B cell (primary cell): ENCODE data around the gene CARNS1. TPM values are rescaled to one million over a fixed set of nuclear protein-coding genes. Genes with fewer than 3 reads are reported as not detected.

Source experiments
- ATAC-seq: fragments of 200-7000 bp; cut with Tn5 transposase; one replicate; pipeline ENCODE4 v1.10.0; 2021; ENCODE audit warnings: low read depth, mild to moderate bottlenecking, moderate number of reproducible peaks, moderate library complexity
- CTCF ChIA-PET: fragments of 350-600 bp; sonication (Branson Sonifier 250); formaldehyde crosslinking; loops from one replicate; lab custom pipeline; 2021; ENCODE audit warnings: antibody characterized with exemption, inconsistent platforms; lab: Charles Lee
- POLR2A ChIA-PET: fragments of 350-600 bp; sonication (Branson Sonifier 250); formaldehyde crosslinking; loops from one replicate; lab custom pipeline; 2021; ENCODE audit warnings: antibody characterized with exemption; lab: Charles Lee
- DNase-seq: peaks from one replicate; pipeline ENCODE4 v3.0.0; 2013
- H2AFZ ChIP-seq: 2 replicates; pipeline ENCODE4 v1.6.1; 2012; ENCODE audit warnings: mild to moderate bottlenecking, low read depth, low read length; ENCODE audit not compliant: insufficient read depth, poor library complexity, severe bottlenecking
- H3K27ac ChIP-seq, 2 donors: 1 replicate in 1 of 2; 2 replicates in 1 of 2; pipeline ENCODE4 v1.5.1; 2012 to 2013; ENCODE audit warnings: low read length in 2 of 2, mild to moderate bottlenecking in 2 of 2, moderate library complexity in 1 of 2
- H3K27me3 ChIP-seq, 4 experiments: fragments of 200-600 bp in 1 of 4; sonication (generic) in 1 of 4; replicated peaks in 1 of 4; 1 replicate in 2 of 4; 2 replicates in 2 of 4; pipeline versions ENCODE4 v1.6.1 to v1.7.0; 2013 to 2016; ENCODE audit warnings: low read length in 3 of 4, mild to moderate bottlenecking in 2 of 4, mixed read lengths in 1 of 4, moderate library complexity in 1 of 4; ENCODE audit not compliant: insufficient read depth in 4 of 4, control insufficient read depth in 3 of 4; ENCODE audit errors: control extremely low read depth in 1 of 4
- H3K36me3 ChIP-seq, 2 experiments: replicated peaks in 1 of 2; 1 replicate in 1 of 2; 2 replicates in 1 of 2; pipeline versions ENCODE4 v1.6.1 to v1.7.1; 2013; ENCODE audit warnings: low read length in 1 of 2; ENCODE audit not compliant: insufficient read depth in 2 of 2, control insufficient read depth in 1 of 2; ENCODE audit errors: control extremely low read depth in 1 of 2, extremely low read depth in 1 of 2
- H3K4me1 ChIP-seq, 2 donors: fragments of 200-600 bp in 1 of 2; sonication (generic) in 1 of 2; 1 replicate in 1 of 2; 2 replicates in 1 of 2; pipeline versions ENCODE4 v1.5.1 to v1.6.1; 2013 to 2017; ENCODE audit warnings: low read length in 2 of 2; ENCODE audit not compliant: control insufficient read depth in 2 of 2, insufficient read depth in 2 of 2
- H3K4me2 ChIP-seq: replicated peaks from 2 replicates; pipeline ENCODE3; 2012; ENCODE audit warnings: mild to moderate bottlenecking, low read depth, low read length; ENCODE audit not compliant: poor library complexity, severe bottlenecking
- H3K4me3 ChIP-seq, 5 experiments: fragments of 200-600 bp in 1 of 5; sonication (generic) in 1 of 5; 1 replicate in 3 of 5; 2 replicates in 2 of 5; pipeline versions ENCODE4 v1.5.1 to v1.7.0; 2011 to 2016; ENCODE audit warnings: low read length in 4 of 5, mild to moderate bottlenecking in 4 of 5, low read depth in 2 of 5, control low read depth in 1 of 5, moderate library complexity in 1 of 5; ENCODE audit not compliant: insufficient read depth in 1 of 5; ENCODE audit errors: control extremely low read depth in 1 of 5, extremely low read depth in 1 of 5
- H3K79me2 ChIP-seq: fragments of 200-600 bp; sonication (generic); one replicate; pipeline ENCODE4 v1.6.0; 2016; ENCODE audit warnings: low read length; ENCODE audit not compliant: control insufficient read depth, insufficient read depth
- H3K9ac ChIP-seq: fragments of 200-600 bp; sonication (generic); 2 replicates; pipeline ENCODE4 v1.6.1; 2017; ENCODE audit warnings: mild to moderate bottlenecking, low read length, moderate library complexity
- H3K9me3 ChIP-seq, 3 donors: one replicate each; pipeline versions ENCODE4 v1.6.1 to v1.7.1; 2013; ENCODE audit warnings: low read length in 2 of 3; ENCODE audit not compliant: control insufficient read depth in 2 of 3, insufficient read depth in 1 of 3; ENCODE audit errors: control extremely low read depth in 1 of 3
- H4K20me1 ChIP-seq: 2 replicates; pipeline ENCODE4 v1.6.0; 2012; ENCODE audit warnings: mild to moderate bottlenecking, low read length; ENCODE audit not compliant: insufficient read depth, control insufficient read depth, poor library complexity, severe bottlenecking
- H3K27ac Mint-ChIP-seq: one replicate; pipeline ENCODE4 v1.8.0; 2021; ENCODE audit warnings: mixed read lengths
- H3K27me3 Mint-ChIP-seq: one replicate; pipeline ENCODE4 v1.8.0; 2021; ENCODE audit warnings: mixed read lengths
- H3K4me1 Mint-ChIP-seq: one replicate; pipeline ENCODE4 v1.8.0; 2021; ENCODE audit warnings: mixed read lengths
- H3K4me3 Mint-ChIP-seq: one replicate; pipeline ENCODE4 v1.8.0; 2021; ENCODE audit warnings: mixed read lengths
- H3K9me3 Mint-ChIP-seq: one replicate; pipeline ENCODE4 v1.8.0; 2022; ENCODE audit warnings: mixed read lengths; ENCODE audit not compliant: insufficient read depth
- CTCF ChIP-seq: fragments of 200-600 bp; IDR thresholded peaks from one replicate; pipeline ENCODE4 v1.8.0; 2022; ENCODE audit warnings: antibody characterized with exemption, mild to moderate bottlenecking
- EZH2 ChIP-seq: IDR thresholded peaks from 2 replicates; pipeline ENCODE4 v1.6.1; 2012; ENCODE audit warnings: borderline replicate concordance, low read depth, mild to moderate bottlenecking, moderate library complexity, low read length; ENCODE audit not compliant: insufficient read depth, poor library complexity, severe bottlenecking
- WGBS: methylation state at CpG from one replicate; pipeline ENCODE4 v1.1.5; 2013; ENCODE audit warnings: missing lambda C conversion rate; ENCODE audit not compliant: insufficient coverage; 5-methylcytosine and 5-hydroxymethylcytosine counted together
- intact Hi-C: fragments of 100-400 bp; cut with micrococcal nuclease; formaldehyde crosslinking; loops from one replicate; pipeline ENCODE4 v1.10.0; 2022
- polyA plus RNA-seq: library from polyadenylated mRNA; depleted of rRNA; stranded (reverse); fragments of >200 nt; gene quantifications from 2 replicates; pipeline ENCODE4 v1.2.3, GENCODE V29; 2012
- total RNA-seq, 2 donors: library from RNA; stranded (reverse); fragments of 120-200 nt in 1 of 2; gene quantifications; 1 replicate in 1 of 2; 2 replicates in 1 of 2; pipeline versions ENCODE4 v1.2.3 to v1.2.4, GENCODE V29; 2013 to 2022

Gene CARNS1
- total and polyA plus RNA-seq, 2 donors (not counting 1 experiment from before 2014, with no cell fraction given): 24.1 to 41.1 TPM

- ATAC-seq: no peak
- peak overlapping the region; percentile 63 for H3K27ac Mint-ChIP-seq
- H3K4me1 Mint-ChIP-seq: peaks cover 49% of the 10 kb centered on the region
Observed at GRCh38 chr11:67397986-67398660, 17.4 kb upstream of the CARNS1 start.

More at GRCh38 chr11:67397986-67398660, 17.4 kb upstream of the CARNS1 start:
- peaks cover 30 to 49% of the 10 kb centered on the region in 2 donors for H3K4me1 ChIP-seq
- Mint-ChIP-seq H3K4me3 (peak overlapping the region; percentile 7), H3K9me3 (no peaks in the 10 kb centered on the region), H3K27me3 (no peaks in the 10 kb centered on the region)
- peaks cover 54% of the 10 kb centered on the region for H3K79me2 ChIP-seq
- WGBS: 93% methylated on average over 19 of the region's 24 CpGs
- H3K4me2 ChIP-seq: no peak overlapping the region
- ChIA-PET CTCF (interaction anchor here (1.2 to 1.8 kb wide), 4 partner anchors 15 to 52 kb away, joined by 3 to 6 read pairs (median 4); no protein-coding TSS in a partner anchor), POLR2A (interaction anchor here (1.0 to 1.4 kb wide), 4 partner anchors 9 to 30 kb away, joined by 3 to 4 read pairs (median 3); partner anchors contain the start of gene RPS6KB2)
- H4K20me1 ChIP-seq: peaks cover 61% of the 10 kb centered on the region
- no peaks in the 10 kb centered on the region for H3K27me3 ChIP-seq
- no peak overlapping the region for H2AFZ ChIP-seq
- no peak overlapping the region for H3K4me3 ChIP-seq
- no peak for DNase-seq
- no peak overlapping the region for H3K27ac ChIP-seq
- no peak overlapping the region for H3K9ac ChIP-seq
- TF ChIP-seq EZH2 (no peak), CTCF (no peak)
- H3K36me3 ChIP-seq: peaks cover 2 to 49% of the 10 kb centered on the region in 2 experiments
- intact Hi-C loops: no loop called here
- H3K9me3 ChIP-seq: peaks cover 0 to 2% (median 0%) of the 10 kb centered on the region in 3 donors
